ENCODE results near the gene TNFSF8.

- TF ChIP-seq EZH2phosphoT487 (conservative IDR thresholded peaks at IDR 0.05; ENCODE audit: low read length) (no peak), CTCF (IDR thresholded peaks at IDR 0.05; ENCODE audit: insufficient read depth, low read length, poor library complexity, severe bottlenecking) (no peak)
Observed at GRCh38 chr9:114947058-114947457, 16.7 kb upstream of the TNFSF8 start.
